ENCODE data around the gene CDK18.

CDK18 gene

DNA sequence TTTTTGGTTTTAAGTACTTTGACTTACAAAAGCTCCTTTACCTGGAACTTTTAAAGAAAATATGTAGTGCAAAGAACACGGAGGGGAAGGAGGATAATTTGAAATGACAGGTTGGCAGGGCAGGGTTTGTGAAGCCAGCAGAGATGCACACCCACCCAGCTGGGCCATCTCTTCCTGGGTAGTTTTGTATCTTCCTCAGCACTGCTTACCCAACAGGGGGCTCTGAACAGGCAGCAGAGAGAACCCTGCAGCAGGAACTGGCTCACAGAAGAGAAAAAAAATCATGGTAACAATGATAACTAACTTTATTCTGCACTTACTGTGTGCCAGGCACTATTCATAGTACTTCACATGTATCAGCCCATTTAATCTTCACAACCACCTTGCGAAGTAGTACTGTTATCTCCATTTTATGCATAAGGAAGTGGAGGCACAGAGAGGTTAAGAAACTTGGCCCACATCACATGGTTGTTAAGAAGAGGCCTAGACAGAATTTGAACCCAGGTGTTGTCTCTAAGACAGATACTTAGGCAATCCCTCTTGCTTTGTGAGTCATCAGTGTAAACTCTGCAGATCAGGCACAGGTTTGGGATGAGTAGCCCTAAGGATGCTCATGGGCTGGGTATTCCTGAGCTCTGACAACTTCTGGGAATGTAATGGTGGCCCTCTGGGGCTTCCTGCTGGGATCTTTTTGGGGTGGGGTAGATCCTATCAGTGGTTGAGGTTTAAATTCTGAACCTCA lies 66.5 kb downstream of the CDK18 start:
- DNase-seq (ENCODE audit: low read depth in 2 of 2) = no peak

DNA sequence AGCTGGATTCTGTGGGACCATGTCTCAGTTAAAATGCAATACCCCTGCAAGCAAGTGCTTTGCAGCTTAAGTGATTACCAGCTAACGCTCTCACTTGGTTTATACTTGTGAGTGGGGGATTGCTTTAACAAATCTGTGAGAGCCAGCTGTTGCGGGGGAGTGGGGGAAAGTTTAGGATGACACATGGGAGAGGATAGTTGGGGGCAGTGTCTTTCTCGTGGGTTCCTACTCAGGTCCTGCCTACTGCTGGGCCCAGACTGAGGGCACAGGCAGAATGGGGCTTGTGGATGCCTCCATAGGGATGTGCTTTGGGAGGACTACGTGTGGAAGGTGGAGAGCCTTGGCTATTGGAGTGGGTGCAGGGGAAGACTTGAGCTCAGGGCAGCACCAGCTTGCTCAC lies 67.3 kb downstream of the CDK18 start:
- DNase-seq (ENCODE audit: low read depth in 2 of 2) = no peak

DNA sequence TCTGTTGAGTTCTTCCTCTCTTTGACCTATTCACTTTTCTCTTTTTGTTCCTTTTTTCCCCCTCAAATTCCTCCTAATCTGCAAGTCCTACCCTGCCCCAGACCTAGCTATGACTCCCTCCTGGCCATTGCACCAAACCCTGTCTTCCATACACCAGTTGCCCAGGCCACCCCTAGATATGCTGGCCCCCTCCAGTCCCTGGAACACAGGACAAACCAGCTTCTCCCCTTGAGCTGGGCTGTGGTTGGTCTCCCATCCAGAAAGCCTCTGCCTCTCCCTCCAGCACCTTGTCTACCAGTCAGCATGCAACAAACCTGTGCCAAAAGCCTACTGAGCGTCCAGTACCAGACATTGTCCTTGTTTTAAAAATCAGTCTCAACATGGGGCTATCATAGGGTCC lies 68.0 kb downstream of the CDK18 start:
- DNase-seq (ENCODE audit: low read depth in 2 of 2) = no peak

DNA sequence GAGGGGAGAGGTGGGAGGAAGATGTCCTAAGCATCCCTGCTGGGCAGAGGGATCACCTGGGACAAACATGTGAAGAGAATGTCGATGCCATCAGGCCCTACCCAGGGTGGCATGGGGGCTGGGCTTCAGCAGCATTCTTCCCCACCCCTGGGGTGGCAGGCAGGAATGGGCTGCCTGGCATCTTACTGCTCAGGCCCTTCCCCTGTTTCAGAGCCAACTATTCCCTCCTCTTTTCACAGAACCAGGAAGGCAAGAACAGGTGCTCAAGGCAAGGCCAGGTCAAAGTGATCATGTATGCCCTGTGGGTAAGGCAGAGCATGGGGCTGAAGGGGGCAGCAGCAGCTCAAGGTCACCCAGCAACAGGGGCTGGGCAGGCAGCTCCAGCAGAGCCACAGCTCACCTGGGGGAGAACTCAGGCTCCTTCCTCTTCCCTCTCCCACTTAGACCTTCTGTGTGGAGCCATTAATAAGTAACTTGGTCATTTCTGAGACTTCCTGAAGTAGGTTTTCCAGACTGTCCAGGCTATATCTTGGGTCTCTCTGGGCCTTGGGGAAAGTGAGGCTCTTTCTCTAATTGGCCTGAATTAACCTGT lies 70.9 kb downstream of the CDK18 start:
- no peak for DNase-seq (ENCODE audit: low read depth in 2 of 2)

DNA sequence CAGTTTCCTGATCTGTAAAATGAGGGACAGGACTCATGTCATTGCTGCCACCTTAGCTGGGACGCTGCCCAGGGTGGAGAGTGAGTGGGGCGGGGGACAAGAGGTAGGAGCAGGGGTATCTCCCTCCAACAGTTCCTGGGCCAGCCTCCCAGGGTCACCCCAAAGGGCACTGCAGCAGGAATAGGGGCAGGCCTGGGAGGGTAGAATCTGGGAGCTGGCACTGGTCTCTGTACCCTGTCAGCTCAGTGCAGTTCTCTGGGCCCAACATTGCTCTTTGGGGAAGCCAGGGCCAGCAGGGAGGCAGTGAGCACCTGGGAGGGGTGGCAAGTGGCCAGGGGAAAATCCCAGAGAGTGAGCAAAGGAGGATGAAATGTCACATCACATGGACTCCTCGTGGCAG lies 71.5 kb downstream of the CDK18 start:
- no peak for DNase-seq (ENCODE audit: low read depth in 2 of 2)

DNA sequence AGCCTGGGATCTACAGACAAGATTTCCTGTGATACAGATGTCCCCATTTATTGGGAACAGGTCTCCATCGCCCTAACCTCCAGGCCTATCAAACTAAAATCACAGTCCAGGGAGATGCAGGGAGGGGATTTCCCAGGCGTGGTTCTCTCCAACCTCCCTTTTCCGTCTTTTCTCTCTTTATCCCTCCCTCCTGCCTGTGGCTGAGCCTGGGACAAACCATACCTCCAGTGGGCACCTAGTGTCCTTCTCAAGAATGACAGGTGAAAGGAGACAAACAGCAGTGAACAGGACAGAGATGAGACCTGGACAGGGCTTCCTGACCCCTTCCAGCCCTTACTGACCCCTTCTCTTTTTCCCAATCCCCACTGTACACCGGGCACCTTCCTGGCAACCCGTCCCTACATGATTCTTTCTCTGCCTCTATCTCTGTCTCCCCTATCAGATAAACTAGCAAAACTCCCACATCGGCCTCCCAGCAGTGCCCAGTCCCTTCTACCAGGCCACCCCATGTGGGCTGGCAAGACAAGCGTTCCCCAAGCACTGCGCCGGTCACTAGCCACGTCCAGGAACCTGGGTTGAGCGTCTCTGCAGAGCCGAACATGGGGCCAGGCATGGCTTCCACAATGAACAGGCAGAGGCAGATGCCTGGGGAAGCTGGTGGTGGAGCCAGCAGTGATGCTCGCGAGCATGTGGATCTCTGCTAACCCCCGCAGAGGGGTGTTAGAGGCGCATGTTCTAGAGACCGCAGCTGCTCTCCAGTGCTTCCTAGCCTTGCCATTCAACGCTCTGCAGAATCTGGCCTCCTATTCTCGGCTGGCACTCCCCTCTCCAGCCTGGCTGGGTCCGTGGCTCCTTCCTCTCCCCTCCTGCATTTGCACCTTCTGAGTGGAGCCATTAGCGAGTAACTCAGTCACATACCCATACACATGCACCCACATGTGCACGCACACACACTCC lies 72.6 kb downstream of the CDK18 start:
- no peak for DNase-seq (ENCODE audit: low read depth in 2 of 2)

DNA sequence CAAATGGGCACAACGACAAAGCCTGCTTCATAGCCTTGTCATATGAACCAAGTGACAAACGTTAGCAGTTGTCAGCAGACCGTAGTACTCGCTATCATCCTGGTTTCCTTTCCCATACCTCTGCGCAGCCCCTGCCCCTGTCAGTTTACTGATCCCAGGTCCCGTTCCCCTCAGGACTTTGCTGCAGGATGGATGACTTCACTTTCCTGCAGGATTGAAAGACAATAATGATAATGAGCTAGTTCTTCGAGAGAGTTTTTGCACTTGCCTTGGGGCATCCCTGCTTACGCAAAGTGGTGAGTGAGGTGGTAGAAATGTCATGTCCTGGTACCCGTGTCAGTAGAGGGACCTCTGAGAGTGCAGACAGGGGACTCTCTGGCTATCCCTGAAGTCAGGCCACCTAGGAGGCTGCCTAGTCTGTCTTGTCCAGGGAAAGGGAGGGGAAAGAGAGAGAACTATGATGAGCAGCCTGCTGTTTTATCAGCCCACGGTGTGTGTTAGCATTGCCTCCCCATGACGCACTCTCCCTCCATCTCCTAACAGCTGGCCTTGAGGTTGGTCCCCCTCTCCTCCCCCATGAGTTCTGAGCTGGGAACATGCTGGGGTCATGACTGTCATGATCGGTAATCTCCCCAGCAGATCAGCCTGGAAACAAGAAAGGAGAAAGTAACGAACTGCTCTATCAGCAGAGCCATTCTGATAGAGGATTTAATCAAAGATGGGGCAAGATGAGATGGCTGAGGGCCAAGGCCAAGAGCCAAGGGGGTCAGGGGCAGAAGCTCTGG lies 73.6 kb downstream of the CDK18 start:
- DNase-seq (ENCODE audit: low read depth in 2 of 2) = no peak

DNA sequence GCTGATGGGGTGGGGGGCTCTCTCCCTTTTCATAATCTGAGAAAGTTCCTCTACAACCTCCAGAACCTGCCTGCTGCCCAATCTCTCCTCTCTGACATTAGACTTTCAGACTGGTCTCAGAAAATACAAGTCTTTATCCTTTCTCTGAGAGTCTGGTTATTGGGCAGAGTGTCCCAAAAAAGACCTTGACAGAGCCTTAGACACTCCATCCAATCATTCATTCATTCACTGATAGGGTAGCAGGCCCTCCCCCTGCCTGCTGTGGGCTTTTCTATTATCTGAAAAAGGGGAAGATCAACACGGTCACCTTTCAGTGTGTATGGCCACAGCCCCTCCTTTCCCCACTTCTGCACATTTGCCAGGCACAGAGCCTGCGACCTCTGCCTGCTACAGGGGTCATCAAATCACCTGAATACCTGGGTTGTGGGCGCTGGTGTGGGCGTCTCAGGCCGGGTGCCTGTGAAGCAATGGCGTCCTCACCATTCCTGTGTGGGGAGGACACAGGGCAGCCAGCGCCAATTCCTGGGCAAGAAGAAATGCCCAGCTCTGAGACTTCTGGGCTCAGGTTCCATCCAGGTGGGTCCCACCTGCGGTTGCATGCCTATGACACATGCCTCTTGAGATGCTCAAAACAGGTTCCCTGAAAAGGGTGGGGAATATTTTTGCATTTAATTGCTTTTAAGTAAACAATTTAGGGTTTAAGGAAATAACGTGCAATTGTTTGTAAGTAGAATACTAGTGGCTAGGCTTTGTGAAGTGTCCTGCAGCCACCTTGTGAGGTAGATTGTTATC lies 74.5 kb downstream of the CDK18 start:
- DNase-seq (ENCODE audit: low read depth in 2 of 2) = no peak

DNA sequence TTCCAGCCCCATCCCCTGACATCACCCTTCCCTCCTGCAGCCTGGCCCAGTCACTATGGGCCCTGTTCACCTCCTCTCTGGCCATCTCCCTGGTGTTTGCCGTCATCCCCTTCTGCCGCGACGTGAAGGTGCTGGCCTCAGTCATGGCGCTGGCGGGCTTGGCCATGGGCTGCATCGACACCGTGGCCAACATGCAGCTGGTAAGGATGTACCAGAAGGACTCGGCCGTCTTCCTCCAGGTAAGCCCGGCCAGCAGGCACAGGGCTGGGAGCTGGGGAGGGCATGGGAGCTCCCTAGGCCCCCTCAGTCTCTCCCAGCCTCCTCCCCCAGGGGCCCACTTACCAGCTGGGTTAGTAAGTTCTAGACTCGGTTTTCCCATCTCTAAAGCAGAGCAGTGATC lies 75.2 kb downstream of the CDK18 start:
- no peak for DNase-seq (ENCODE audit: low read depth in 2 of 2)

DNA sequence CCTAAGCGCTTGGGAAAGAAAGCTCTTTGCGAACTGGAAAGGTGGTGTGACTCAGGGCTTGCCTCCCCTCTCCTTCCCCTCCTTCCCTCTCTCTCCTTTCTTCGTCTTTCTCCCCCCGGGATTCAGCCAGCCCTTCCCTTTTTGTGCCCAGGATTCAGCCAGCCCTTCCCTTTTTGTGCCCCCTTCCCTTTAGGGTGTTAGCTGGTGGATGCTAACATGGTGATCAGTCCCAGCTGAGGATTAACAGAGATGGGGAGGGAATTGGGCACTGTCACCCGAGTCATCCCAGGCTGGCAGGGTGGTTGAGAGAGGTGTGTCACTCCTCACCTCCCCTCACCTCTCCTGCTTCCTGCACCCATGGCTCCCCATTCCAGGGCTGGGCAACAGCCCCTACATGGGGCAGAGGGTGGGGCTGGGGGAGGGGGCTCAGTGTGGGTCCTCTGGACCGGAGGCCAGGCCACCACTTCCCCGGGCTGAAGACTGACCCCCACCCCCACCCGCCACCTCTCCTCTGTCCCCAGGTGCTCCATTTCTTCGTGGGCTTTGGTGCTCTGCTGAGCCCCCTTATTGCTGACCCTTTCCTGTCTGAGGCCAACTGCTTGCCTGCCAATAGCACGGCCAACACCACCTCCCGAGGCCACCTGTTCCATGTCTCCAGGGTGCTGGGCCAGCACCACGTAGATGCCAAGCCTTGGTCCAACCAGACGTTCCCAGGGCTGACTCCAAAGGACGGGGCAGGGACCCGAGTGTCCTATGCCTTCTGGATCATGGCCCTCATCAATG lies 75.9 kb downstream of the CDK18 start:
- DNase-seq (ENCODE audit: low read depth in 2 of 2) = no peak

DNA sequence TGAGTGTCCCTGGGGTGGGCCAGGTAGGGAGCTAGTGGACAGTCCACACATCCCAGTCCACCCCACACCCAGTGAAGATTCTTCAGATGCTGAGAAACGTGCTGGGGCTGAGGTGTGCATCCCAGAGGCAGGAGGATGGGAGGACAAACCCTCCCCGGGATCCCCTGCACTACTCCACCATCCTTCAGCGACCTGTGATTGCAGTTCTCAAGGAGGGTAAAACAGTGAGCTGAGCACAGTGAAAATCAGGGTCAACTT lies 76.4 kb downstream of the CDK18 start:
- DNase-seq (ENCODE audit: low read depth in 2 of 2) = no peak

DNA sequence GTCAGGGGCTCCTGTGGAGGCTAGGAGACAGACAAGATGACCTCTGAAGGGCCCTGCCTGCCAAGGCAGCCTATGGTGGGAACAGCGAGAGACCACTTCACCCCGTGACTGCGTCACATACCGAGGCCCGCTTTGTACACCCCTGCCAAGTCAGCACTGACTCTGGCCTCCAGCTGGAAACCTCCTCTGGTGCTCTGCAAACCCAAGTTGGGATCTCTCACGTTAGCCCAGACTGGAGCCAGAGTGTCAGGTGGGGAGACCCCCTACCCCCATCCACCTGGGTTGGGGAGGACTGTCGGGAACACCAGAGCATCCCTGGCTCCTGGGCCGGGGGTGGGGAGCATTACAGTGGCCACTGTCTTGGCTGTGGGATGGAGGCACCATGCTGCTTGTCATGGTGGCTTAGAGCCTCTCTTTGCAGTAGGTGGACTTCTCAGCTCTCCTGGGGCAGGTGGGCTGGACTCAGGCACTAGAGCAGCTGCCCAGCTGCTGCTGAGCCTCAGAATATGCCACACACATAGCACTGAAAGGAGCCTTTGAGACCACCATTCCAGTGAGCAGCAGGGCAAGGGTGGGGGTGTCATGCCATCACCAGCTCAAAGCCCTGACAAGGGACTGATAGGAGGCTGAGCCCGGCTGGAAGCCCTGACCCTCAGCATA lies 77.0 kb downstream of the CDK18 start:
- no peak for DNase-seq (ENCODE audit: low read depth in 2 of 2)

DNA sequence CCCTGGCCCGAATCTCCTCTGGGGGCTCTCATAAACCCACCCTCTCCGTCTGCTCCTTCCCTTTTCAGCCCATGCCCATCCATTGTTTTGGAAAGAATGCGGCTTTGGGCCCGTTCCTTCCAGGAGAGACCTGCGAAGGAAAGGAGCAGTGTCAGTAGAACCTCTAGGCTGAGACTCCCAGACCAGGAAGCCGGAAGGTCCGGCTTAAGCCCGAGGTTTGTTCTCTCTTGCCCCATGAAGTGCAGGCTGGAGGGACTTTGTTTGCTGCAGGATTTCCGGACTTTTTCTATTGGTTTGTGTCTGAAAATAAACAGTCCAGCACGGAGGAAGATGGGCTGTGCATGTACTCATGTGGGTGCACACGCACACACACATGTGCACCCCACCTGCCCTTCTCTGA lies 77.6 kb downstream of the CDK18 start:
- no peak for DNase-seq (ENCODE audit: low read depth in 2 of 2)

Data from stimulated activated CD4-positive, alpha-beta T cell treated with anti-CD3 and anti-CD28 coated beads, Interleukin-1b, Interleukin-23, amount 100 ng/mL, for 4 hours (primary cell).